DMS114 treated with DMSO at 0.1 percent for 48 hours (cell line): Measurements from ENCODE around the gene CD300LF.

Experiments
- DNase-seq: peaks from one replicate; lab custom pipeline; 2025; ENCODE audit not compliant: unreplicated experiment; lab: John Stamatoyannopoulos, UW

CD300LF gene

GRCh38 chr17:74712756-74713155 is at the start of gene CD300LF:
Gene CD300LF, minus strand, starts transcription at chr17:74712923. Its CDS starts 57 bp downstream, at chr17:74712866.
- no peak for DNase-seq

GRCh38 chr17:74761931-74762330 is 49.2 kb upstream of the CD300LF start:
- no peak for DNase-seq

DNA sequence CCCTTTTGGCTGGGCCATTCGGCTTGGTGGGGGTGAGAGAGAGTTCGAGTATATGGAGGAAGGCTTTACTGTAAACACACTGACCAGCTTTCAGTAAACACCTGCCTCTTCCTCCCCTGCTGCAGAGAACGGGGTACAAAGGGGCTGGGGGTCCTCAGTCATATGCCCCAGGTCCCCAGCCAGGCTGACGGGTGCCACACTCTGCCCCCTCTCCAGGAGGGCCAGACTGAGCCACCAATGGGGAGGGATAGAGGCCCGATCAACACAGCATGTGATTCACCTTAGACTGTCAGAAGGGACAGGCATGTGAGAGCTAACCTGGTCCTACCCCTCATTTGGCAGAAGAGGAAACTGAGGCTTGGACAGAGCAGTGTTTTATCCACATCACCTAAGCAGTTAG is 48.7 kb upstream of the CD300LF start:
- no peak for DNase-seq

DNA sequence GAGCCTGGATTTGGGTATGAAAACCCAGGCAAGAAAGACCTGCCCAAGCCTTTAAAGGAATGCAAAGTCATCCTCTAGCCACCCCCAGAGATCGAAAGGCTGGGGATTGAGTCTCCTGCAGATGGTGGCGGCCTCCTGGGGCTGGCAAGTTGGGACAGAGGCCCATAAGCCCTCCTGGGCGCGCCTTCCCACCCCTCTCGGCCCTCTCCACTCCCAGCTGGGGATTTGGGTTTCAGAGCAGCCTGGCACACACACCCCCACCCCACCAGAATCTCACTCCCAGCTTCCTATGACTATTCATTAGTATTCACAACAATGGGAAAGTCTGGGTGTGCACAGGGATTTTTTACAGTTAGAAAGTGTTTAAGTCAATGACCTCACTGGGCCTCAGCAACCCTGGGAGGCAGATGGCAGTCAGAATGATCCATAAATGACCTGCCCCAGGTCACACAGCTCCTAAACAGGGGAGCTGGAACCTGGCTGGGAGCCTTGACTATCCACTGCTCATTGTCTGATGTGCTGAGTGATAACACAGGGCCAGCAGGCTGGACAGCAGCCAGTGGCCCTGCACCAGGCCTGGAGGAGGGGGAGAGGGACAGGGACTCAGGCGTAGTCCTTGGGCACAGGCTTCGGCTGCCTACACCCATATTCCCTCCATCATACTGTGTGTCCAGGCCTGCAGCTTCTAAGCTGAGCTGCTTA is 47.8 kb upstream of the CD300LF start:
- DNase-seq, result no peak

DNA sequence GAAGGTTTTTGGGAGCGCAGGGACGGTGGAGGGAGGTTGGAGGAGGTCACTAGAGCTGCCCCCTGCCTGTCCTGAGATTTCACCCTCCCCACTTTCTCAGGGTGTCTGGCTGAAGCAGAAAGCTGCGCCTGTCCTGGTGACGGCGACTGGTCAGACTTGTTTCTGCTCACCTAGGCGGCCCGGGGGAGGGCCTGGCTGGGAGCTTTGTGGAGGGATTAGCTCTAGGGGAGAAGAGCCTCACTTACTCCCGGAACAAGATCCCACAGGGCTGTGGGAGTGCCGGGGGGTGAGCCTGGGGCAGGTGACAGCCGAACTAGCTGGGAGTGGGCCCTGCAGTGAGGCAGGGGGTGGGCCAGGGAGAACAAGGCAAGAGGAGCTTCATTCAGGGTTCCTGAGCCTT is 47.2 kb upstream of the CD300LF start:
- DNase-seq, result no peak

DNA sequence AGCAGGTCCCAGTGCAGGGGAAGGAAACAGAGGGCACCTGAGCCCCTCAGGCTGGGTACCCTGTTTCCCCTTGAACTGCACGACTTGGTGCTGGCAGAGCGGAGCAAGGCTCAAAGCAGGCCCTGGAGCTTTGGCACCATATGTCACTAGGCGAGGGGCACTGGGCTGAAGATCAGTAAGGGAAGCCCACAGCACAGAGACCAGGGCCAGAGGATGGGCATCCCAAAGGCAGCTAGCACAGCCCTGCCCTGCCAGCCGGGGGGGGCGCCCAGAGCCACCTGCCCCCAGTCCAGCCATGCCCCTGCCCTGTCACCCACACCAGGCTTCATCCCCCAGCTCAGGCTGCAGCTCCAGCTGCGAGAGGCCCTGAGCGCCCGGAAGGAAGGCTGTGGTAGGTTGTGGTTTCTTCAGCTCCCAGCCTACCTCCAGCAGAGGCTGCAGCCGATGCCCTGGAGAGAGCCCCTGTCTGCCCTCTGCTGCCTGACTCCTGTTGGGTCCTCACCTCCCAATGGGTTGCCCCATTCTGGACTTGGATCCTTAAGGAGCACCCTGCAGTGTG is 46.6 kb upstream of the CD300LF start:
- DNase-seq, result no peak

- no peak for DNase-seq
Observed at GRCh38 chr17:74758848-74759168, 46.1 kb upstream of the CD300LF start.

GRCh38 chr17:74757931-74758847 is 45.5 kb upstream of the CD300LF start:
- DNase-seq, result no peak

DNA sequence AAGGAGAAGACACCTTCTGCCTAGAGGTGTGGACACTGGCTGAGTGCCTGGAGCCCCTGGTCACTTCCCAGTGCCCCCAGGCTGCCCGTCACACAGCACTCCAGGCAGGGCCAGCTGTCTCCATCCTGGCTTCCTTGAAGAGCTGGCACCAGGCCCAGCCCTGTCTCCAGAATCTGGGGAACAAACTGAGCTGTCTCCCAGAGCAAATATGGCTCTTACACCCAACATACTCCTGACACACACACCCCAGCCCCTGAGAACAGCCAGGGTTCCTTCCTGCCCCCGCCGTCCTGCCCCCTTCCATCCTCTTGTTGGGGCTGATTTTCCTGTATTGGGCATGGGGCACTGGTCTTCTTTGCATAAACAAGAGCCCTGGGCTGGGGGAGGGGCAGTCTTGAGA is 44.8 kb upstream of the CD300LF start:
- DNase-seq, result no peak

GRCh38 chr17:74756891-74757290 is 44.2 kb upstream of the CD300LF start:
- no peak for DNase-seq

DNA sequence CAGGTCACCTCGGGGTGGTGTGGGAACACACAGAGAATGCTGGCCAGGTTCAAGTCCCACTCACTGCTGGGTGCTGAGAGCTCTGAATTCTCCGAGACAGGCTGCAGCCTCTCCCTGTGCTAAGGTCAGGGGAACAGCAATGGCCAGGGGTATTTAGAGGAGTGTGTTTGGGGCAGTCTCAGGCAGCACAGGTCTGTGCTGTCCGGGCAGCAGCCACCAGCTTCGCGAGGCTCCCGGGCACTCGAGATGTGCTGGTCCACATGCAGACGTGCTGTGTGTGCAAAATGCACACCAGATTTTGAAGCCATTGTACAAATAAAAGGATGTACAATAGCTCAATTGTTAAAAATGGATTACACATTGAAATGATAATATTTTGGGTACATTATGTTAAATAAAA is 42.8 kb upstream of the CD300LF start:
- no peak for DNase-seq

GRCh38 chr17:74754832-74755231 is 42.1 kb upstream of the CD300LF start:
- DNase-seq, result no peak

DNA sequence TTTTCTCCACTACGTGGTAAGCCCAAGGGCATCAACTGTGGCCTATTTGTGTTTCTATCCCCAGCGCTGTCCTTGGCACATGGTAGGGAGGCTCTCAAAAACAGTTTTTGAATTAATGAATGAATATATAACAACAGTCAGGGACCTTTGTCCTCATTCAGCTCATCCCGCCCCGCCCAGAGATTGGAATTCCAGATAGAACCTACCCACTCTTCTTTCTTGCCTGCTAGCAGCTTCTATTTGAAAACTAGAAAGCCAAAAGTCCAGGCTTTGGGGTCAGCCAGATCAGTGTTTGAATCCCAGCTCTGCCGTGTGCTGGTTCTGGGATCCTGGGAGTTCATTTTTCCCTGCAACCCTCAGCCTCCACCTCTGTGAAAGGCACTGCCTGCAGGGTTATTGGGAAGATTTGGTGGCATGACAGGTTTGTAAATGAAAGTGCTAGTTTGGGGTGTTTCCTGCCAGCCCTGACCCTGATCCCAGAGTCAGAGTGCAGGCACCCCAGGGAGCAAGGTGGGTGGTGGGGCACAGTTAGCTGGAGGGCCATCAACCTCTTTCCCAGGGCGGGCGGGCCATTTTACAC is 40.2 kb upstream of the CD300LF start:
- DNase-seq, result no peak

GRCh38 chr17:74752415-74752814 is 39.7 kb upstream of the CD300LF start:
- no peak for DNase-seq

GRCh38 chr17:74750327-74751069 is 37.8 kb upstream of the CD300LF start:
- DNase-seq, result no peak

DNA sequence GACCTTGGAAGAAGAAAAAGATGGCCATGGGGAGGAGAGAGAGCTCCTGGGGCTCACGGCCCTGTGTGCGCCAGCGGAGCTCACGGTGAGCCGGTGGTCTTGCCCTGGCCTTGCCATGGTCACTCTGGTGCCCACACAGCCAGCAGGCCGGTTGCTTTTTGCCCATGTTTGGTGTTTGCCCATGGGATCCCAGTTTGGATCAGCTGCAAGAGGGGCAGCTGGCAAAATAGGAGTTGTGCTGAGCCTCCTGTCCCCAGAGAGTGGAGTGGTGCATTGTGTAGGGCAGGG is 37.3 kb upstream of the CD300LF start:
- DNase-seq, result no peak

- DNase-seq, result no peak
Observed at GRCh38 chr17:74749279-74750038, 36.7 kb upstream of the CD300LF start.

- DNase-seq, result peak; percentile 80
Observed at GRCh38 chr17:74748529-74749278, 36.0 kb upstream of the CD300LF start, which contains the start of gene NHERF1. Gene NHERF1, plus strand, starts transcription at chr17:74748628. Its CDS starts 219 bp downstream, at chr17:74748847.

GRCh38 chr17:74748279-74748528 is 35.5 kb upstream of the CD300LF start:
- DNase-seq, result no peak

- DNase-seq, result no peak
Observed at GRCh38 chr17:74746922-74747321, 34.2 kb upstream of the CD300LF start.
